Iris pigment epithelial cell (primary cell): ENCODE results near the gene SORCS1.

Source experiments
- DNase-seq: peaks from one replicate; pipeline ENCODE4 v3.0.0-alpha.2; 2011; ENCODE audit warnings: low read depth

Gene SORCS1

DNA sequence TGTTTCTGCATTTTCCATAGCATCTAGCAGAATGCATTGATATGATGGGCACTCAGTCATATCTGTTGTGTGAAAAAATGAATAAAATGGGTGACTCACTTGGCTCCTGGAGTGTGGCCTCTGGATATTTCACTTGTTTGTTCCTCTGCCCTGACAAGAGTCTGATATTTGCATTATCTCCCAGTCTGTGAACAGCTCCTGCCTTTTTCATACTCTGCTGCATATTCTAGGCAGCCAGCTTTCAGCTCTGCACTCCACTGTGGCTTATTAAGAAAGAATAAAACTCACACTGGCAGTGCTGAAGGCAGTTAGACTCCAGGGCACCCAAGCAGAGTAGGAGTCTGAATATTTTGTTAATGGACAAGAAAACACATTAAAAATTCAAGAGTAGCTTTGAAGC lies 623.9 kb downstream of the SORCS1 start:
- DNase-seq, result peak; percentile 67

- DNase-seq, result no peak
These were observed 626.6 kb downstream of the SORCS1 start for GRCh38 chr10:106537866-106538265.

GRCh38 chr10:106535304-106535953 lies 629.1 kb downstream of the SORCS1 start:
- peak; percentile 35 for DNase-seq

GRCh38 chr10:106534441-106534840 lies 630.1 kb downstream of the SORCS1 start:
- DNase-seq, result no peak

DNA sequence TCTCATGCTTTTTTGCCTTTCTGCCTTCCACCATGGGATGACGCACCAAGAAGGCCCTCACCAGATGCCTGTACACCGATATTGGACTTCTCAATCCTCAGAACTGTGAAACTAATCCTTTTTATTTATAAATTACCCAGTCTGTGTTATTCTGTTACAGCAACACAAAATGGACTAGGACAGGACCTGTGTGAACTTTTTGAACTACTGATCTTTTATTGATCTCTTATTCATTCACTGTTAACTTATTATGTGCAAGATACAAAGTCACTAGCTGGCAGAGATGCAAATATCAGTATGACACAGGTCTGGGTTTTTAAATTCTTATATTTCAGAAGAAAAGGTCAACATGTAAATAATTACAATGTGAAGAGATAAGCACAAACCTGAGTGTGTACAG lies 635.8 kb downstream of the SORCS1 start:
- DNase-seq, result no peak

DNA sequence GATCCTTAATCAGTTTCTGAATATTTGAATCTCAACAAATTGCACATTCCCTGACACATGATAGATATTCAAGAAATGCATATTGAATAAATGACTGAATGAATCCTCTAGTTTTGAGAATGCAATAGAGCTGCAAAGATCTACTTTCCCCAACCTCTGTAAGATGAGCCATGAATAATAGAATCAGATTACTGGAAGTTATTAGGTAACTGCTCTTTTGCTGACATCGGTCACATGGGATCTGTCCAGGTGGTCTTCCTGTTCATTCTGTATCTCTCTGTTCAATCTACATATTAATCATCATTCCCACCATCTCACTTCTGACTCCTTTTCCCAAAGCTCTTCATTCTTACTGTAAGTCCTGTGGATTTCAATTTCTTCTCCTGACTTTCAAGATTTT lies 638.7 kb downstream of the SORCS1 start:
- DNase-seq, result peak; percentile 53
